ENCODE results near the gene CHCHD4.

GRCh38 chr3:14150491-14151230 lies 26.0 kb upstream of the CHCHD4 start:
- TF ChIP-seq, protein P1, sequence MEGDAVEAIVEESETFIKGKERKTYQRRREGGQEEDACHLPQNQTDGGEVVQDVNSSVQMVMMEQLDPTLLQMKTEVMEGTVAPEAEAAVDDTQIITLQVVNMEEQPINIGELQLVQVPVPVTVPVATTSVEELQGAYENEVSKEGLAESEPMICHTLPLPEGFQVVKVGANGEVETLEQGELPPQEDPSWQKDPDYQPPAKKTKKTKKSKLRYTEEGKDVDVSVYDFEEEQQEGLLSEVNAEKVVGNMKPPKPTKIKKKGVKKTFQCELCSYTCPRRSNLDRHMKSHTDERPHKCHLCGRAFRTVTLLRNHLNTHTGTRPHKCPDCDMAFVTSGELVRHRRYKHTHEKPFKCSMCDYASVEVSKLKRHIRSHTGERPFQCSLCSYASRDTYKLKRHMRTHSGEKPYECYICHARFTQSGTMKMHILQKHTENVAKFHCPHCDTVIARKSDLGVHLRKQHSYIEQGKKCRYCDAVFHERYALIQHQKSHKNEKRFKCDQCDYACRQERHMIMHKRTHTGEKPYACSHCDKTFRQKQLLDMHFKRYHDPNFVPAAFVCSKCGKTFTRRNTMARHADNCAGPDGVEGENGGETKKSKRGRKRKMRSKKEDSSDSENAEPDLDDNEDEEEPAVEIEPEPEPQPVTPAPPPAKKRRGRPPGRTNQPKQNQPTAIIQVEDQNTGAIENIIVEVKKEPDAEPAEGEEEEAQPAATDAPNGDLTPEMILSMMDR (IDR thresholded peaks at IDR 0.05) = no peak
- no peak for TF ChIP-seq POLR2A (IDR thresholded peaks at IDR 0.05)
- no peak for TF ChIP-seq EP300 (IDR thresholded peaks at IDR 0.05)

All from ovary (tissue), 3 donors.